Measurements from ENCODE around the gene CAMK1D.

Gene CAMK1D

DNA sequence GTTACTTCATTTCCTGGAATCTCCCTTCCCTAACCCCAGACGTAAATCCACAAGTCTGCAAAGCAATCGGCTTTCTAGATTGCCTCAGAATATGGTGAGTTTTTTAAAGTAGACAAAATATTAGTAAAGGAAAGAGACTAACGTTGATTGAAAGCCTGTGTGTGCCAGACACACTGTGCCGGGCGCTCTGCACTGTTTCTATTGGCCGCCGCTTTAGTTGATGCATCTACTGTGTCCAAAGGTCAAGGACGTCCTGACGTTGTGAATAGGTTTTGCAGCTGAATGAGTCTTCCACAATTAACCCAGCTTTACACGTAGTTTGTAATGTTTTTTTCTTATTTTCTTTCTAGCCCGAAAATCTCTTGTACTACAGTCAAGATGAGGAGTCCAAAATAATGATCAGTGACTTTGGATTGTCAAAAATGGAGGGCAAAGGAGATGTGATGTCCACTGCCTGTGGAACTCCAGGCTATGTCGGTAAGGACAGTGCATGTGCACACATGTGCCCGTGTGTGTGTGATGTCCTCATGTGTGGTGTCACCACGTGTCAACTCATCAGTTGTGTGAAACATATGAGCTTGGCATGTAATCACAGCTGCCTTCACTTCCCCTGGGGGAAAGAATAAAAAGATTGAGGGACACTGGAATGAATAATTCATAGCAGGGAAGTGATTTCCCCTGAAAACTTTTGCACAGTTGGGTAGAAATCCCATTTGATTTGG, 420.1 kb downstream of the CAMK1D start:
- H3K27ac ChIP-seq: no peak overlapping the region
- H3K4me1 ChIP-seq (ENCODE audit: low read depth, poor library complexity, severe bottlenecking): no peaks in the 10 kb centered on the region
- H3K79me2 ChIP-seq (ENCODE audit: insufficient read depth, low read depth): no peaks in the 10 kb centered on the region
- H2AFZ ChIP-seq (ENCODE audit: low read depth): no peak overlapping the region
- H3K9ac ChIP-seq: no peak overlapping the region
- no peaks in the 10 kb centered on the region for H3K27me3 ChIP-seq (ENCODE audit: insufficient read depth, low read depth)
- no peak overlapping the region for H3K4me2 ChIP-seq
- no peaks in the 10 kb centered on the region for H3K36me3 ChIP-seq (ENCODE audit: insufficient read depth)
- TF ChIP-seq, protein P1, sequence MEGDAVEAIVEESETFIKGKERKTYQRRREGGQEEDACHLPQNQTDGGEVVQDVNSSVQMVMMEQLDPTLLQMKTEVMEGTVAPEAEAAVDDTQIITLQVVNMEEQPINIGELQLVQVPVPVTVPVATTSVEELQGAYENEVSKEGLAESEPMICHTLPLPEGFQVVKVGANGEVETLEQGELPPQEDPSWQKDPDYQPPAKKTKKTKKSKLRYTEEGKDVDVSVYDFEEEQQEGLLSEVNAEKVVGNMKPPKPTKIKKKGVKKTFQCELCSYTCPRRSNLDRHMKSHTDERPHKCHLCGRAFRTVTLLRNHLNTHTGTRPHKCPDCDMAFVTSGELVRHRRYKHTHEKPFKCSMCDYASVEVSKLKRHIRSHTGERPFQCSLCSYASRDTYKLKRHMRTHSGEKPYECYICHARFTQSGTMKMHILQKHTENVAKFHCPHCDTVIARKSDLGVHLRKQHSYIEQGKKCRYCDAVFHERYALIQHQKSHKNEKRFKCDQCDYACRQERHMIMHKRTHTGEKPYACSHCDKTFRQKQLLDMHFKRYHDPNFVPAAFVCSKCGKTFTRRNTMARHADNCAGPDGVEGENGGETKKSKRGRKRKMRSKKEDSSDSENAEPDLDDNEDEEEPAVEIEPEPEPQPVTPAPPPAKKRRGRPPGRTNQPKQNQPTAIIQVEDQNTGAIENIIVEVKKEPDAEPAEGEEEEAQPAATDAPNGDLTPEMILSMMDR (conservative IDR thresholded peaks at IDR 0.05; ENCODE audit: low read depth, low read length): no peak
- no peak overlapping the region for H3K4me3 ChIP-seq (IDR thresholded peaks at IDR 0.05; ENCODE audit: insufficient read depth, low read depth, low read length)
- H4K20me1 ChIP-seq (ENCODE audit: insufficient read depth): no peaks in the 10 kb centered on the region

GRCh38 chr10:12771981-12772760, 422.8 kb downstream of the CAMK1D start:
- no peaks in the 10 kb centered on the region for H3K4me1 ChIP-seq (ENCODE audit: low read depth, poor library complexity, severe bottlenecking)
- TF ChIP-seq, protein P1 (conservative IDR thresholded peaks at IDR 0.05; ENCODE audit: low read depth, low read length): no peak
- no peaks in the 10 kb centered on the region for H4K20me1 ChIP-seq (ENCODE audit: insufficient read depth)
- H3K4me3 ChIP-seq (IDR thresholded peaks at IDR 0.05; ENCODE audit: insufficient read depth, low read depth, low read length): no peak overlapping the region
- no peak overlapping the region for H3K9ac ChIP-seq
- H3K27me3 ChIP-seq (ENCODE audit: insufficient read depth, low read depth): no peaks in the 10 kb centered on the region
- no peak overlapping the region for H2AFZ ChIP-seq (ENCODE audit: low read depth)
- H3K36me3 ChIP-seq (ENCODE audit: insufficient read depth): no peaks in the 10 kb centered on the region
- H3K79me2 ChIP-seq (ENCODE audit: insufficient read depth, low read depth): no peaks in the 10 kb centered on the region
- H3K4me2 ChIP-seq: no peak overlapping the region
- H3K27ac ChIP-seq: no peak overlapping the region

DNA sequence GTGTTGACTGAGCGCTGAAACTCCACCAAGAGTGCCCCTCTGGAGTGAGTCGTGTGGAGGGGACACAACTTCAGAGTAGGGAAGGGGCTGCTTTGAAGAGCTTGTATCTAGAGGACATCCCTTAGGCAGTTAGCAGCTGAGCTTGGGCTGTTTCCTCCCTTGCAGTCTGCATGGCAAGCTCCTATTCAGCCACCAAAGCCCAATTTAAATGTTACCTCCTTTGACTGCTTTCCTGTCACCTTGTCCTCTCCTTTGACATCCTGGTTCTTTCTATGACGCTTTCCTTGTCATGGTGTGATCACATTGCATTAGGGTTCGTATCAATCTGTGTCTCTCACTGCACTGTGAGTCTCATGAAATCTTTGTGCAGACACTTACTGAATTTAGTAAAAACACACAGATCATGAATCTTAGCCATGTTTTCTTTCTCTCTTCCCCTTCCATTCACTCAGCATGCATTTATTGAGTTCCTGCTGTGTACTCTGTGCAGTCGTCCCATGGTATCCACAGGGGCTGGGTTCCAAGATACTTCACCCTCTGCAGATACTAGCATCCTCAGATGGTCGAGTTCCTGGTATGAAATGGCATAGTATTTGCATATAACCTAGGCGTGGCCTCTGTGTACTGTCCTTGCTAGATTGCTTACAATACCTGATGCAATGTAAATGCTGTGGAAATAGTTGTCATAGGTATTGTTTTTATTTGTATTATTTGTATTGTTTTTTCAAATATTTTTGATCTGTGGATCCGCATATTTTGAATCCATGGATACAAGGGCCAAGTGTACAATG, 423.6 kb downstream of the CAMK1D start:
- Histone ChIP-seq H3K27ac (no peak overlapping the region), H3K36me3 (ENCODE audit: insufficient read depth) (no peaks in the 10 kb centered on the region), H3K27me3 (ENCODE audit: insufficient read depth, low read depth) (no peaks in the 10 kb centered on the region), H3K4me3 (IDR thresholded peaks at IDR 0.05; ENCODE audit: insufficient read depth, low read depth, low read length) (no peak overlapping the region), H2AFZ (ENCODE audit: low read depth) (no peak overlapping the region), H3K4me2 (no peak overlapping the region), H3K4me1 (ENCODE audit: low read depth, poor library complexity, severe bottlenecking) (no peaks in the 10 kb centered on the region), H4K20me1 (ENCODE audit: insufficient read depth) (no peaks in the 10 kb centered on the region), H3K9ac (no peak overlapping the region), H3K79me2 (ENCODE audit: insufficient read depth, low read depth) (no peaks in the 10 kb centered on the region)
- TF ChIP-seq, protein P1 (conservative IDR thresholded peaks at IDR 0.05; ENCODE audit: low read depth, low read length): no peak

GRCh38 chr10:12774204-12774894, 425.0 kb downstream of the CAMK1D start:
- Histone ChIP-seq H2AFZ (ENCODE audit: low read depth) (no peak overlapping the region), H3K4me3 (IDR thresholded peaks at IDR 0.05; ENCODE audit: insufficient read depth, low read depth, low read length) (no peak overlapping the region), H3K4me2 (no peak overlapping the region), H3K27me3 (ENCODE audit: insufficient read depth, low read depth) (no peaks in the 10 kb centered on the region), H3K79me2 (ENCODE audit: insufficient read depth, low read depth) (no peaks in the 10 kb centered on the region), H3K27ac (no peak overlapping the region), H3K9ac (no peak overlapping the region), H3K4me1 (ENCODE audit: low read depth, poor library complexity, severe bottlenecking) (no peaks in the 10 kb centered on the region), H4K20me1 (ENCODE audit: insufficient read depth) (no peaks in the 10 kb centered on the region), H3K36me3 (ENCODE audit: insufficient read depth) (no peaks in the 10 kb centered on the region)
- TF ChIP-seq, protein P1 (conservative IDR thresholded peaks at IDR 0.05; ENCODE audit: low read depth, low read length): no peak
